Smooth muscle cell (in vitro differentiated cells): ENCODE results near the gene NEDD4L. TPM values are rescaled to one million over a fixed set of nuclear protein-coding genes. Genes with fewer than 3 reads are reported as not detected.

Experiments used
- DNase-seq: peaks from one replicate; lab custom pipeline; 2025; ENCODE audit not compliant: unreplicated experiment; lab: John Stamatoyannopoulos, UW
- H2AFZ ChIP-seq: fragments of 200-600 bp; sonication (generic); 2 replicates; pipeline ENCODE4 v1.6.0; 2016; ENCODE audit warnings: antibody characterized with exemption, low read depth, mild to moderate bottlenecking
- H3F3A ChIP-seq: fragments of 200-600 bp; sonication (generic); 2 replicates; pipeline ENCODE4 v1.6.0; 2017; ENCODE audit warnings: antibody characterized with exemption, low read depth
- H3K27ac ChIP-seq: fragments of 200-600 bp; sonication (generic); 2 replicates; pipeline ENCODE4 v1.5.1; 2016; ENCODE audit warnings: low read depth, mild to moderate bottlenecking
- H3K27me3 ChIP-seq: fragments of 200-600 bp; sonication (generic); 2 replicates; pipeline ENCODE4 v1.6.1; 2016; ENCODE audit warnings: low read depth, mild to moderate bottlenecking
- H3K36me3 ChIP-seq: fragments of 200-600 bp; sonication (generic); 2 replicates; pipeline ENCODE4 v1.5.1; 2016; ENCODE audit warnings: low read depth
- H3K4me1 ChIP-seq: fragments of 200-600 bp; sonication (generic); 2 replicates; pipeline ENCODE4 v1.5.1; 2016; ENCODE audit warnings: low read depth
- H3K4me2 ChIP-seq: fragments of 200-600 bp; sonication (generic); 2 replicates; pipeline ENCODE4 v1.6.0; 2016; ENCODE audit warnings: mild to moderate bottlenecking
- H3K4me3 ChIP-seq: fragments of 200-600 bp; sonication (generic); 2 replicates; pipeline ENCODE4 v1.5.1; 2016; ENCODE audit warnings: mild to moderate bottlenecking
- H3K79me2 ChIP-seq: fragments of 200-600 bp; sonication (generic); 2 replicates; pipeline ENCODE4 v1.6.0; 2016; ENCODE audit warnings: low read depth, mild to moderate bottlenecking
- H3K9ac ChIP-seq: fragments of 200-600 bp; sonication (generic); 2 replicates; pipeline ENCODE4 v1.6.0; 2016; ENCODE audit warnings: low read depth
- H3K9me3 ChIP-seq: fragments of 200-600 bp; sonication (generic); replicated peaks from 2 replicates; pipeline ENCODE4 v1.5.1; 2016; ENCODE audit warnings: low read depth
- H4K20me1 ChIP-seq: fragments of 200-600 bp; sonication (generic); 2 replicates; pipeline ENCODE4 v1.6.0; 2016; ENCODE audit warnings: low read depth
- WGBS: methylation state at CpG from one replicate; pipeline ENCODE4 v1.1.7; 2016; ENCODE audit warnings: low lambda C conversion rate; 5-methylcytosine and 5-hydroxymethylcytosine counted together
- polyA plus RNA-seq: library from polyadenylated mRNA; unstranded; fragments of >200 nt; fragmentation: Nextera tagmentation; extraction: Ambion mirVana; gene quantifications from 2 replicates; pipeline ENCODE4 v1.2.1, GENCODE V29; 2016
- total RNA-seq: library from RNA; depleted of rRNA; stranded (reverse); fragments of >200 nt; gene quantifications from 2 replicates; pipeline ENCODE4 v1.2.3, GENCODE V29; 2014
- TF ChIP-seq, protein P1 (sequence below): fragments of 200-600 bp; sonication (generic); IDR thresholded peaks from 2 replicates; pipeline ENCODE4 v1.5.1; 2017; ENCODE audit warnings: borderline replicate concordance, mild to moderate bottlenecking, antibody characterized with exemption; ENCODE audit not compliant: insufficient read depth, poor library complexity, severe bottlenecking

NEDD4L gene
- total and polyA plus RNA-seq, 2 experiments from 2014 or later: 8.7 to 41.3 TPM

DNA sequence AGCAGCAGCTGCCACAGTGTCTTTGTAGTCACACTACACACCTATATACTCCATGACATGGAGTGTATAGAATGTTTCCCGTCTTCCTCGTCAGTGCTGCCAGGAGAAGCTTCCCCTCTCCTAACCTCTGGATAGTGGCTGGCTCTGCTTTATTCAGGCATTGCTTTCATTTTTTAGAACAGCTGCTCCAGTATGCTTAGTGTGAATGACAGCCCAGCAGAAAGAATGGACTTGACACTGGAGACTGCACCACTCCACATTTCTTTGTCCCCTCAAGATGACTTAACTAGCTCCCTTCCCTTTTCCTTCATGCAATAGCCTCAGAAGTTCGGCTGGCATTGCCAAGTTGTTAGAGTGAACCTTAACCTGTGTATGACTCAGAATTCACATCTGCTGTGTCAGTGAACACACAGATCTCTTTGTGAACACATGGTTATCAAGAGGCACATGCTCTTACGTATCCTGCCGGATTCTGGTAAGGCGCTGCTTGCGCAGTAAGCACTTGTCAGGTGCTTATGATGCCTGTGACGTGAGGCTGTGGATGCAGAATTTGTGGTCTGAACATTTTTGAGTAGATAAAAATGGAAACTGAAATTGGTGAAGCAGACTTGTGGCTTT, 73.9 kb downstream of the NEDD4L start:
- no peak overlapping the region for H3K4me3 ChIP-seq
- no peaks in the 10 kb centered on the region for H3K27me3 ChIP-seq
- no peaks in the 10 kb centered on the region for H3K9me3 ChIP-seq
- no peak overlapping the region for H3K4me2 ChIP-seq
- TF ChIP-seq, protein P1, sequence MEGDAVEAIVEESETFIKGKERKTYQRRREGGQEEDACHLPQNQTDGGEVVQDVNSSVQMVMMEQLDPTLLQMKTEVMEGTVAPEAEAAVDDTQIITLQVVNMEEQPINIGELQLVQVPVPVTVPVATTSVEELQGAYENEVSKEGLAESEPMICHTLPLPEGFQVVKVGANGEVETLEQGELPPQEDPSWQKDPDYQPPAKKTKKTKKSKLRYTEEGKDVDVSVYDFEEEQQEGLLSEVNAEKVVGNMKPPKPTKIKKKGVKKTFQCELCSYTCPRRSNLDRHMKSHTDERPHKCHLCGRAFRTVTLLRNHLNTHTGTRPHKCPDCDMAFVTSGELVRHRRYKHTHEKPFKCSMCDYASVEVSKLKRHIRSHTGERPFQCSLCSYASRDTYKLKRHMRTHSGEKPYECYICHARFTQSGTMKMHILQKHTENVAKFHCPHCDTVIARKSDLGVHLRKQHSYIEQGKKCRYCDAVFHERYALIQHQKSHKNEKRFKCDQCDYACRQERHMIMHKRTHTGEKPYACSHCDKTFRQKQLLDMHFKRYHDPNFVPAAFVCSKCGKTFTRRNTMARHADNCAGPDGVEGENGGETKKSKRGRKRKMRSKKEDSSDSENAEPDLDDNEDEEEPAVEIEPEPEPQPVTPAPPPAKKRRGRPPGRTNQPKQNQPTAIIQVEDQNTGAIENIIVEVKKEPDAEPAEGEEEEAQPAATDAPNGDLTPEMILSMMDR: no peak
- no peak overlapping the region for H3K27ac ChIP-seq
- no peaks in the 10 kb centered on the region for H3F3A ChIP-seq
- no peaks in the 10 kb centered on the region for H3K36me3 ChIP-seq
- no peak overlapping the region for H2AFZ ChIP-seq
- no peaks in the 10 kb centered on the region for H3K4me1 ChIP-seq
- no peaks in the 10 kb centered on the region for H4K20me1 ChIP-seq
- no peak for DNase-seq
- 79% methylated on average over 8 of the region's 8 CpGs for WGBS
- no peak overlapping the region for H3K9ac ChIP-seq
- no peaks in the 10 kb centered on the region for H3K79me2 ChIP-seq

DNA sequence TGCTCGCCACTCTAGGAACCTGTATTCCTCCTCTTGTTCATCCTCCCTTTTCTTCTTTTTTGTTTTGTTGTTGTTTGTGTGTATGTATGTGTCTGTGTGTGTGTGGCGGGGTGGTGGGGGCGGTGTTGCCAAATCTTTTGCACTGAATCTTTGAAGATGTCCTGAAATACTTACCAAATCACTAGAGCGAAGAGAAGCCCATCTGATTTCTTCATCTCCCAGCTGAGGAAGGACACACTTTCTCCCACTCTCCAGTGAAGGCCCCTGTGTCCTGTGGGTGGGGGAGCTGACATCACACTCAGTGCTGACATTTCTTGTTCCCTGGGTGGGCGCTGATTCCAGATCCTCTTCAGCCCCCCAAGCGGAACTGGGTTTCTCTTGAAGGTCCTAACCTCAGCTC, 74.5 kb downstream of the NEDD4L start:
- 81% methylated on average over 6 of the region's 6 CpGs for WGBS
- Histone ChIP-seq H3F3A (no peaks in the 10 kb centered on the region), H3K4me1 (no peaks in the 10 kb centered on the region), H2AFZ (no peak overlapping the region), H3K4me2 (no peak overlapping the region), H3K4me3 (no peak overlapping the region), H3K27me3 (no peaks in the 10 kb centered on the region), H3K27ac (no peak overlapping the region), H4K20me1 (no peaks in the 10 kb centered on the region), H3K79me2 (no peaks in the 10 kb centered on the region), H3K36me3 (no peaks in the 10 kb centered on the region), H3K9me3 (no peaks in the 10 kb centered on the region), H3K9ac (no peak overlapping the region)
- DNase-seq: no peak
- TF ChIP-seq, protein P1: no peak

DNA sequence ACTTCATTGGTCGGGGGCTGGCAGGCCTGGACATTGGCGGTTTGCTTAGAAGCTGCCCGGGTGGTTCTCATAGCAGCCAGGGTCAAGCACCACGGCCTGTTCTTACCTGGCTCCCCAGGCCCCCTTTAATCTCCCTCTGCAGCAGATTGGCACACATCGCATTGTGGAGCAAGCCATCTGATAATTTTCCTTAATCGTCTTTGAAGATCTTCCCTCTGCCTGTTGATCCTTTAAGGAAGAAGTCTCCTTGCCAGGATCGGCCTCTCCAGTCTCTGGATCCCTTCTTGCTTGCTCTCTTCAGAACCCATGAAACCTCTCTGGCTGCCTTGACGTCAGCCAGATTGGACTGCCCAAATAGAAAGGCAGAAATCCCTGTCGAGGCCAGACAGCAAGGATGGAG, 75.8 kb downstream of the NEDD4L start:
- Histone ChIP-seq H3K27me3 (no peaks in the 10 kb centered on the region), H3K36me3 (no peaks in the 10 kb centered on the region), H3K27ac (no peak overlapping the region), H3K4me3 (no peak overlapping the region), H4K20me1 (no peaks in the 10 kb centered on the region), H3K79me2 (no peaks in the 10 kb centered on the region), H2AFZ (no peak overlapping the region), H3F3A (no peaks in the 10 kb centered on the region), H3K9me3 (no peaks in the 10 kb centered on the region), H3K9ac (no peak overlapping the region), H3K4me2 (no peak overlapping the region), H3K4me1 (no peaks in the 10 kb centered on the region)
- TF ChIP-seq, protein P1: no peak
- DNase-seq: no peak
- 92% methylated on average over 9 of the region's 9 CpGs for WGBS

DNA sequence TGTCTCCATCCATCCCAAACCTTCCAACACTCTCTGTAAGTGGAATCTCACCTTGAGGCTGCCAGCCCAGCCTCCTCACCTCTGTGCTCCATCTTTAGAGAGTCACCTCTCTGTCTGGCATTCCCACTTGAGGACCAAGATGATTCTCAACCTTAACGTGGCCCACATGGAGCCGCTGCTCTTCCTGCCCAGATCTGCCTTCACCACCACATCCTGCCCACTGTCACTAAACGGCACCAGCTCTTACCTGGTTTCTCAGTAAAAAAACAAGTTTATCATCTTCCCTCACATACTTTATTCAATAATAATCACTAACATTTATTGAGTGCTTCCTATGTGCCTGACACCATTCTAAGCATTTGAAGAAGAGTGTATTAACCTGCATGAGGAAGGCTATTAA, 80.4 kb downstream of the NEDD4L start:
- Histone ChIP-seq H2AFZ (no peak overlapping the region), H3F3A (no peaks in the 10 kb centered on the region), H3K36me3 (no peaks in the 10 kb centered on the region), H3K27me3 (no peaks in the 10 kb centered on the region), H4K20me1 (no peaks in the 10 kb centered on the region), H3K9me3 (no peaks in the 10 kb centered on the region), H3K4me1 (no peaks in the 10 kb centered on the region), H3K9ac (no peak overlapping the region), H3K4me3 (no peak overlapping the region), H3K4me2 (no peak overlapping the region), H3K79me2 (no peaks in the 10 kb centered on the region), H3K27ac (no peak overlapping the region)
- DNase-seq: no peak
- WGBS: 56% methylated on average over 3 of the region's 3 CpGs
- TF ChIP-seq, protein P1: no peak
